ENCODE results near the gene NCOA1.
A peak's percentile ranks its signal among the peaks of the same experiment; 100 is the strongest.
"Not testable (repeated sequence)": the region's sequence is repeated elsewhere in the genome, so short reads cannot be mapped to it uniquely, and the experiment has no call there.

The NCOA1 gene

GRCh38 chr2:24477229-24477628 is 13.8 kb upstream of the NCOA1 start:
- DNase-seq = no peak

DNA sequence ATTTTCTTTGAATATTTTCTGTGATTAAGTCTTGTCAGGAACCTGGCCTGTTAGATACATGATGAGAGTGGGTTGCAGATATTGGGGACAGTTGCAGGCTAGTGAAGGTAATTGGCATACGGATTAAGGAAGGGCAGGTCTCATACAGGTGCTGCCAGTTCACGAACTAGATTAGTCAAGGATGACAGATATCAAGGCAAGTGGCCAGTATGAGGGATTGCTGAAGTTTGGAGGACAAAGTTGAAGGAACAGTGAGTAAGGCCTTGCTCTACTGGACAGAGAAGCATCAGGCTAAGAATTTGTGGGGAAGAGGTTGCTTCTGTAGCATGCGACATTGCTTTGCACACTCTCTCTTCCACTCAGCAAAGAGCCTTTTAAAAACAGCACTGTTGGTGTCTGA is 12.8 kb upstream of the NCOA1 start:
- DNase-seq = no peak

DNA sequence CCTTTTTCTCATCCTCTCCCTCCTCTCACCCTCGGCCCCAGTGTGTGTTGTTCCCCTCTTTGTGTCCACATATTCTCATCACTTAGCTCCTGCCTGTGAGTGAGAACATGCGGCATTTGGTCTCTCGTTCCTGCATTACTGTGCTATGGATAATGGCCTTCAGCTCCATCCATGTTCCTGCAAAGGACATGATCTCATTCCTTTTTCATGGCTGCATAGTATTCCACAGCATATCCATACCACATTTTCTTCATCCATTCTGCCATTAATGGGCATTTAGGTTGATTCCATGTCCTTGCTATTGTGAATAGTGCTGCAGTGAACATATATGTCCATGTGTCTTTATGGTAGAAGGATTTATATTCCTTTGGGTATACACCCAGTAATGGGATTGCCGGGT is 10.8 kb upstream of the NCOA1 start:
- DNase-seq = no peak

DNA sequence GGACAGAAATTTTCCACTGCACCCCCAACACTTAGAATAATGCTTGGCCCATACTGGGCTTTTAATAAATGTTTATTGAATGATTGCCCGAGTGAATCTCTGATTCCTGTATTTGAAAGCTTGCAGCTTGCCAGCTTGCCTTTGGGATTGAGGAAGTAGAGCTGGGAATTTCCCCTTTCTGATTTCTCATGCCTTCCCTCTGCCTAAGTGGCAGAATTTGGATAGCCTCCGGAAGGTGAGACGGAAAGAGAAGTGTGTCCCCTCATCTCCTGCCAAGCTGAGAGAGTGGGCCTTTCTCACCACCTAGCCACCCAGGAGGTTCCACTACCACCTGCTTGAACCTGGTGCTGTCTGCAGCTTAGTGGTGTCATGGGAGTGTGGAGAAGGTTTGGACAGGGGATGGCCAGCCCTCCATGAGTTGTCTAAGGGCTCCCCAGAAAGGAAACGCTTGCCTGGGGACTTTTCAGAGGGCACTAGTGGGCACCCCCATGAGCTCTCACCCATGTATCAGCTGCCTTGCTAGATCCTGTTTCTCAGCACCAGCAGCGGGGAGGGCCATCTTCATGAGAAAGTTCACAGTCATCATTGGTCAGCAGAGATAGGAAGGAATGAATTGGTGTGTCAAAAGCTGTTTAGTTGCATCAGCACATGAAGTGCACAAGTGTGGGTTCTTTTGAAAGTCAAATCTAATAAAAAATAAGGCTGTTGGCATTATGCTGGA is 8.6 kb upstream of the NCOA1 start:
- no peak for DNase-seq

GRCh38 chr2:24482972-24483300 is 8.1 kb upstream of the NCOA1 start:
- DNase-seq = no peak

GRCh38 chr2:24484677-24485076 is 6.4 kb upstream of the NCOA1 start:
- DNase-seq = not testable (repeated sequence)

DNA sequence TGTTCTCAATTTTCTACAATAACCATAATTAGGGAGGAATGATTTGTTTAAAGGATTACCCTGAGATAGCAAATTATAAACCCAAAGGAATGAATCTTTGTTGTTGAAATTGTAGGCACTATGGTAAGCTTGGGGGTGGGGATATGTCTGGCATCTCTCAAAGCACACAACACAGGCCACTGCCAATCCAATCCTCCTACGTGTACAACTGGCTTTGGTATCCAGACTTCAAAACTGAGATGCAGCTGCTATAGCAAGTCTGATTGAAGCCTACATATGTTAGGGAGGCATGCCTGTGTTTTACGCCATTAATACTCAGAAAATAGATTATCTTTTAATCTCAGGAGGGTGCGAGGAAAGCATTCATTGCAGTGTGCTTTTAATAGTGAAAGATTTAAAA is 5.9 kb upstream of the NCOA1 start:
- DNase-seq = no peak

GRCh38 chr2:24486636-24487205 is 4.3 kb upstream of the NCOA1 start:
- no peak for DNase-seq

GRCh38 chr2:24489465-24490180 is 1.4 kb upstream of the NCOA1 start:
- DNase-seq = no peak

DNA sequence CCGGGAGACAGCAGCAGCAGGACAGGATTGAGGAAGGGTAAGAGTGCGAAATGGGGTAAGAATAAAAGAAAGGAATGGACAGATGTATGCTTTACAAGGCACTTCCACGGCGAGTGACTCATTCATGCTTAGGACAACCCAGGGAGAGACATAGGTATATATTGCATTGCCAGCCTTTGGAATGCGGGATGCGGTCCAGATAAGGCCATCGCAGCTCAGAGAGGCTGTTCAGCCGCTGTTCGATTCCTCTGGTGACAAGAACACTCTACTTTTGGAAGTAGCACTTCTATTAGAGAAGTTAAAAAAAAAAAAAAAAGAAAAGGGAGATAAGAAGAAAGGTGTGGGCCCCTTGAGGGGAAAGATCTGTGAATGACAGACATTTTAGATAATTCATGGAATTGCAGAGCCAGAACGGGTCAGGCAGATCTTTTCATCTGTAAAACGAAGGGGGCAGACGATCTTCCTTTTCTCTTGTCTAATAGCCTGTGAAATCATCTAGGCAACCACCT is 819 bp upstream of the NCOA1 start:
- no peak for DNase-seq

DNA sequence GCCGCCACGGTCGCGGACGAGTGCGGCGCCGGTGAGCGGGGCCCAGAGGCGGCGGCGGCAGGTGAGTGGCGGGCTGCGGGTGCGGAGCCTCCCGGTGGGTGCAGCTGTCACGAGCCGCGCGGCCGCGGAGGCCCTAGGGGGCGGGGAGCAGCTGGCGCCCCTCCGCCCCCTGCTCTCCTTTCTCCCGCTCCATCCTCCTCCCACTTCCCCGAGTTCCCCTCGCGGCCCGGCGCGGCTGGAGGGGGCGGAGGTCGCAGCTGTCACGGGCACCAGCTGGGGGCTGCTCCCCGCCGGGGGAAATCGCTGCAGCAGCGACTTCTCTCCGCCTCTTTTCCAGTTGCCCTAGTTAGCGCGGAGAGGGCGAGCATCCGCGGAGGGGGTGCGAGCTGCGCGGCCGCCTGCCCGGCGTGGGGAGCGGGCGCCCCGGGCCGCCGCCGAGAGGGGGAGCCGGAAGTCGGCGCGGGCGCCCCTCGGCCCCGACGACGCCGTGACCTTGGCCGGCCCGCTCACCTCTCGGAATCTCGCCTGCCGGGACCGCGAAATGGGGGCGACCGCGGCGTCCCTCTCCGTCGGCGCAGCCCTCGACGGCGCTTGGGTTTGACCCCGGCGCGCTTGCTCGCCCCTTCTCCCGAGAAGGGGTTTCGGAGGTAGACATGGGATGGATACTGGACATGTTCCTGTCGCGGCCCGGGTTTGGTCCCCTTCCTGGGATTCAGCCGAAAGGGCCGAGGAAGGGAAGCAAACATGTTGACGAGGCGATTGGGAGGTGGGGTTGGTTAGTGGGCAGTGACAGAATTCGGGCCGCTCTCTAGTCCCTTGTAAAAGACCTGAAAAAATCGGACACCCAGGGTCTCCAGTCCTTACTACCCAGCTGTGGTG is 727 bp downstream of the NCOA1 start:
- DNase-seq = peak; percentile 43

DNA sequence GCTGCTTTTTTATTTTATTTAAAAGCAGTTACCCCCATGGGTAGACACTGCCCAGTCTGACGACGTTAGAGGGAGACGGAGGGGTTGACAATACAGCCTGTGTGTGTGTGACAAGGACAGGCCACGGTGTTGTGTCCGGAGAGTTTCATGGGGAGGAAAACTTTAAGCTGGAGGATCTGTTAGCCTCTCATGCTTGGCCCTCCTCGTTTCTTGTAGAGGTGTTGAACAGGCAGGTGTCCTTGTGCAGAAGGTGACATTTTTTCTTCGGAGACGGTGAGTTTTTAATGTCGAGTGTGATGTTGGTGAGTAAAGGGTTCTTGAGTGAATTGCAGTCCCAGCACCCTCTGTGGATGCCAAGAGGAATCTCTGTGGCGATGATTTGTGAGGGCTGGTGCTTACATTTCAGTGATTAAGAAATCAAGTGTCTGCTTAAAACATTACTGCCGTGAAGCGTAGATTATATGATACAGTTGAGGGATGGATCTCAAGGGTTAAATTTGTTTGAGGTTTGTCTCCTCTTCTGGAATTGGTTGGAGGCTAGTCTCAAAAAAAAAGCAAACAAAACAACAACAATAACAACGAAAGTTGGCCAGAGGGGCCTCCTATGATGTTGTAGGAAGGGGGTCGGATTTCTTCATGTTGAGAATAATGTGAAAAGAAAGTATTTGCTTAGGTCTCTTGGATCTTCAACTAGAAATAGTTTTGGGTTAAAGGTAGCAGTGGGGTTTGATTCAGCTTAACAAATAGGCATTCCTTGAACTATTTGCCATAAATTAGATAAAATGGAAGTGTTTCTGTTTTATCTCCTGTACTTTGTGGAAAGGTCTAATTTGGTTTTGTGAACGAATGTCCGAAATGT is 1.6 kb downstream of the NCOA1 start:
- no peak for DNase-seq

DNA sequence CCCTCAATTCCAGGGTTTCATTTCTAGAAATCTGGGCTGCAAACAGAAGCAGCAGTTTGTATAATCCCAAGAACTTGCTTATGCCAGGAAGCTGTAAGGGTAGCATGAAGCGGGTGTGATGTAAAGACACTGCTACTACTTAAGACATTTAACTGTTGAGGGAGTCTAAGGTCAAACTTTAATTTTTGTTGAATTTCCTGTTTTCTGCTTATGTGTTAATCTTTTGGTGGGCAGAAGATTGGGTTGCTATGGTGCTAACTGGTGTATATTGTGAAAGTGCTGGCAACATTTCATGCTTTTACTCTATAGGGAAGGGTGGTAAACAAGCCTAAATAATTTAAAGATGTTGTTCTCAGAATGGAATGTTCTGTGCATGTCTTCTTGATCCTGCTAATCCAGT is 2.7 kb downstream of the NCOA1 start:
- no peak for DNase-seq

DNA sequence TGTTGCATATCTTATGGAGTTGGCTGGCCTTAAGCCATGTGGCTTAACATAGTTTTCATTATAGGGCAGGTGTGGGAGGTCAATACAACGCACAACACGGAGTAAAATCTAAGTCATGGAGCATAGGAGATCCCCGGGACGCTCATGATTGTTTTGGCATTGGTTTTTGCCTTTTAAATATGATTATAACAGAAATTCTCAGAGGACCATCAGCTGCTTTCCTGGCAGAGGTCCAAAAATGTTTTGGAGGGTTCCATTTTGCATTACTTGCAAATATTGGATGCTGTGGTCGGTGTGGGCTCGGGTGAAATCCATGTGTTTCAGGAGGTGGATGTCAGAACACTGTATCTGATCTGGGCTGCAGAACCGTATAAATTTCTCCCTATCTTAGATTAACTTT is 3.4 kb downstream of the NCOA1 start:
- no peak for DNase-seq

DNA sequence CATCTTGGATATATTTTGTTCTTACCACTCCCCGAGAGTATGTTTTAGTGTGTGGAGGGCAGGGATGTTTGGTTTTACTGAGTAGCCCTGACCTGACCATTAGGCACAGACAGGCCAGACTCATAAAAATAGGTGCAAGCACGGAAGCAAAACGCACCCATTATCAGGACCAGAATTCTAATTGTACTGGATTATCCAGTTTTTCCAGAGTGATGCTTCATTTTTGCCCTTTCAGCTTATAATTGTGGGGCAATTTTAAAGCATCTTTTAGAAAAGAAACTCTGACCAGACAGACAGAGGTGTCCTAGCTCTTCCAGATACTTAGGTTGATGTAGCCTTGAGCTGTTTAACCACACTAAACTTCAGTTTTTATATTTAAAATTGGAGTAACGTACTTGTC is 4.4 kb downstream of the NCOA1 start:
- no peak for DNase-seq

DNA sequence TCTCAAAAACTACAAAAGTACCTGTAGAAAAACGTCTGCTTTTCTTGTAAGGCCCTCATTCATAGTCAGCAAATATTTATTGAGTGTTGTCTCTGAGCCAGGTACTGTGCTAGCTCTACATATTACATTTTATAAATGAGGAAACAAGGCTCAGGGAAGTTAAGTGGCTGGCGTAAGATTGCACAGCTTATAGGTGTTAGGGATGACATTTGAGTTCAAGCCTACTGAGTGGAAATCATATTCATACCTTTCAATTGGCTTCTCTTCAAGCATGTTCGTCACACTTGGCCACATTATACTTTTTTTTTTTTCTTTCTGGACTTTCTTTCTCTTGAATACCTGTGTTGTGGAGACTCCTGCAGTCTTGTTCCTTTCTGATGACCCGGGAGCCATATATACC is 5.9 kb downstream of the NCOA1 start:
- no peak for DNase-seq

DNA sequence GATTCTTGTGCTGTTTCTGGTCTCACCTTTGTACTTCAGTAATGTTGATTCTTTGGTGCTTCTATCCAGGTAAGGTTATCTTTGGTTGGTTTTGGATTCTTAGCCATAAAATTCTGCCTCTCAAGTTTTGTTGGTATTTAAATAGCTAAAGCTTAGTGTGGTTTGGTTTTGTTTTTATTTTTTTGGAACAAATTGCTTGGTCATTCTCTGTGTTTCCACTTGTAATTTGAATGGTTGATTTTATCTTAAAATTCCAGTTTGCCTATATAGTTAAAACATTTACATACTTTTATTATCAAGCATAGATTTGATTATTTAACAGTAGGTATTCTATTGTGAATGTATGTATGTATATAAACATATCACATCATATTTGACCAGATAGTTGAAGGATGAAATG is 6.6 kb downstream of the NCOA1 start:
- no peak for DNase-seq

GRCh38 chr2:24498121-24498520 is 7.1 kb downstream of the NCOA1 start:
- DNase-seq = no peak

DNA sequence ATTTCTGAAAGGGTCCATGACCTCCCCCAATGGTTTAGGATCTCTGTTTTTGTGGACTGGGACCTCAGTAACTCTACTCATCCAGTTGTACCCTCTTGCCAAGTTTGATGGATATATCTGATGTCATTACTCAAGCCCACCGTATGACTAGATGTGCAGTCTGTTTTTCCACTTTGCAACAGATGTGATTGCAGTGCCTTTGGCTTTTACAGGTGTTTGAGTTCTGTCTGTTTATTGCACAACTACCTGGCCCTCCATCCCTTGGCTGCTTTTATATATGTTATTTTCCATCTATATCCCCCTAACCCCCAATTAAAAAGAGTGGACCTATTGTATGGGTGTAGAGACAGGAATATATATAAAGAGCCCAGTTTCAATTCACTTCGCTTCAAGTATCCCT is 10.8 kb downstream of the NCOA1 start:
- no peak for DNase-seq

- no peak for DNase-seq
These were observed 14.7 kb downstream of the NCOA1 start for GRCh38 chr2:24505534-24506275.

- DNase-seq = no peak
These were observed 16.5 kb downstream of the NCOA1 start for GRCh38 chr2:24507549-24507948.

DNA sequence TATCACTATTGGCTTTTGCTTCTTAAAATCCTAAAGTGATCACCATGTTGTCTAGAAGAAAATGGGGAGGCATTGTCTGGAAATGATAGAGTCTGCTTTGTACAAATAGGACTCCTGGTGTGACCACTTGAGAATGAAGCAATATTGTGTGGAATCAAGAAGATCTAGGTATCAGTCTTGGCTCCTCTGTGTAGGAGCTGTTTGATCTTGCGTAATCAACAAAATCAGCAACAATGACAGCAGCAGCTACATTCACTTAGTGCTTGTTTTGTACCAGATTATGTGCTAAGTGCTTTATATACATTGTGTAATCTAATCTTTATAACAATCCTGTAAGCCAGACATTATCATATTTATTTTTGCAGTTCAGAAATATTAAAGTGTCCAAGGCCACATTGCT is 17.8 kb downstream of the NCOA1 start:
- DNase-seq = no peak

Data from NCI-H1436 (cell line).